Activated T-cell treated with anti-CD3 and anti-CD28 coated beads, Interleukin-2, amount 50 U/mL, for 48 hours (primary cell): ENCODE data around the gene MRPL9.
A peak's percentile ranks its signal among the peaks of the same experiment; 100 is the strongest.

Experiments
- DNase-seq, 2 experiments: peaks; one replicate each; pipeline ENCODE4 v3.0.0-alpha.2; 2020

The MRPL9 gene

GRCh38 chr1:151729157-151729965, 33.9 kb downstream of the MRPL9 start:
- DNase-seq: no peak

- DNase-seq: no peak
Observed at GRCh38 chr1:151728151-151729054, 34.9 kb downstream of the MRPL9 start.

GRCh38 chr1:151723726-151724370, 39.4 kb downstream of the MRPL9 start:
- no peak for DNase-seq

GRCh38 chr1:151721788-151722510, 41.3 kb downstream of the MRPL9 start:
- DNase-seq: no peak

GRCh38 chr1:151720974-151721787, 42.1 kb downstream of the MRPL9 start, which contains the start of gene RIIAD1:
TSS of gene RIIAD1 (plus strand) at chr1:151721522. CDS start at chr1:151721537, 15 bp downstream.
- peak; percentile 46 to 60 for DNase-seq

- DNase-seq: no peak
Observed at GRCh38 chr1:151720554-151720953, 42.7 kb downstream of the MRPL9 start.

GRCh38 chr1:151720125-151720524, 43.2 kb downstream of the MRPL9 start:
- no peak for DNase-seq

- DNase-seq: no peak
Observed at GRCh38 chr1:151718666-151719065, 44.6 kb downstream of the MRPL9 start.

GRCh38 chr1:151718011-151718431, 45.3 kb downstream of the MRPL9 start:
- DNase-seq: no peak

GRCh38 chr1:151716771-151717631, 46.3 kb downstream of the MRPL9 start, which contains the start of gene CELF3:
TSS of gene CELF3 (minus strand) at chr1:151716803. CDS start at chr1:151716020, 783 bp downstream.
- peak in 1 of 2 experiments; percentile 34 for DNase-seq

- no peak for DNase-seq
Observed at GRCh38 chr1:151716405-151716762, 46.9 kb downstream of the MRPL9 start.

- peak in 1 of 2 experiments; percentile 30 for DNase-seq
Observed at GRCh38 chr1:151715726-151716404, 47.4 kb downstream of the MRPL9 start.

- DNase-seq: no peak
Observed at GRCh38 chr1:151714820-151715725, 48.2 kb downstream of the MRPL9 start.

- no peak for DNase-seq
Observed at GRCh38 chr1:151713874-151714273, 49.4 kb downstream of the MRPL9 start.

GRCh38 chr1:151713044-151713443, 50.3 kb downstream of the MRPL9 start:
- no peak for DNase-seq

GRCh38 chr1:151711951-151712350, 51.3 kb downstream of the MRPL9 start:
- no peak for DNase-seq

GRCh38 chr1:151711044-151711800, 52.1 kb downstream of the MRPL9 start:
- no peak for DNase-seq
